ENCODE results near the gene CSN2.

CSN2 gene

DNA sequence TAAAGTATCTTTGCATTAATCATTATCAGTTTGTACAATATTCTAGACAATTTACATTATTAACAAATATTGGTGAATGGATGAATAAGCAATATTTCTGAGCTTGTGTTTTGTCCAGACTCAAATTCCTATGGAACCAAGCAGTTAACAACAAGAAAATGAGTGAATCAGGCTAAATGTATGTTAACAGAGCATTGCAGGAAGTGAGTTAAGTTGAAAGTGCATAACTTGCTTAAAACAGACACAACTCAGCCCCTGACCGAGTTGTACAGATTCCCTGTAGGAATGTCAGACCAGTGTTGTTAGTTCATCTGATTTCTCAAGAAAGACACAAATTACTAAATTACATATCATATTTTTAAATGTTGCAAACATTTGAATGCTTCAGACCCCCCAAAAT lies 58.4 kb downstream of the CSN2 start:
- DNase-seq (ENCODE audit: low read depth in 1 of 2, low spot score in 1 of 2), result no peak
- Histone ChIP-seq H3K27me3 (ENCODE audit: insufficient read depth, poor library complexity, severe bottlenecking) (no peaks in the 10 kb centered on the region), H3K27ac (replicated peaks) (no peak overlapping the region), H3K4me3 (replicated peaks; ENCODE audit: insufficient read depth, low read length) (no peak overlapping the region)
- TF ChIP-seq, protein P1, sequence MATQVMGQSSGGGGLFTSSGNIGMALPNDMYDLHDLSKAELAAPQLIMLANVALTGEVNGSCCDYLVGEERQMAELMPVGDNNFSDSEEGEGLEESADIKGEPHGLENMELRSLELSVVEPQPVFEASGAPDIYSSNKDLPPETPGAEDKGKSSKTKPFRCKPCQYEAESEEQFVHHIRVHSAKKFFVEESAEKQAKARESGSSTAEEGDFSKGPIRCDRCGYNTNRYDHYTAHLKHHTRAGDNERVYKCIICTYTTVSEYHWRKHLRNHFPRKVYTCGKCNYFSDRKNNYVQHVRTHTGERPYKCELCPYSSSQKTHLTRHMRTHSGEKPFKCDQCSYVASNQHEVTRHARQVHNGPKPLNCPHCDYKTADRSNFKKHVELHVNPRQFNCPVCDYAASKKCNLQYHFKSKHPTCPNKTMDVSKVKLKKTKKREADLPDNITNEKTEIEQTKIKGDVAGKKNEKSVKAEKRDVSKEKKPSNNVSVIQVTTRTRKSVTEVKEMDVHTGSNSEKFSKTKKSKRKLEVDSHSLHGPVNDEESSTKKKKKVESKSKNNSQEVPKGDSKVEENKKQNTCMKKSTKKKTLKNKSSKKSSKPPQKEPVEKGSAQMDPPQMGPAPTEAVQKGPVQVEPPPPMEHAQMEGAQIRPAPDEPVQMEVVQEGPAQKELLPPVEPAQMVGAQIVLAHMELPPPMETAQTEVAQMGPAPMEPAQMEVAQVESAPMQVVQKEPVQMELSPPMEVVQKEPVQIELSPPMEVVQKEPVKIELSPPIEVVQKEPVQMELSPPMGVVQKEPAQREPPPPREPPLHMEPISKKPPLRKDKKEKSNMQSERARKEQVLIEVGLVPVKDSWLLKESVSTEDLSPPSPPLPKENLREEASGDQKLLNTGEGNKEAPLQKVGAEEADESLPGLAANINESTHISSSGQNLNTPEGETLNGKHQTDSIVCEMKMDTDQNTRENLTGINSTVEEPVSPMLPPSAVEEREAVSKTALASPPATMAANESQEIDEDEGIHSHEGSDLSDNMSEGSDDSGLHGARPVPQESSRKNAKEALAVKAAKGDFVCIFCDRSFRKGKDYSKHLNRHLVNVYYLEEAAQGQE (IDR thresholded peaks at IDR 0.05; ENCODE audit: insufficient replicate concordance, low read depth), result no peak
- TF ChIP-seq POLR2AphosphoS5 (IDR thresholded peaks at IDR 0.05; ENCODE audit: low read depth) (no peak), GABPA (IDR thresholded peaks at IDR 0.05; ENCODE audit: low read depth) (no peak), SPI1 (IDR thresholded peaks at IDR 0.05; ENCODE audit: borderline replicate concordance, low read depth) (no peak)
- TF ChIP-seq, protein P2, sequence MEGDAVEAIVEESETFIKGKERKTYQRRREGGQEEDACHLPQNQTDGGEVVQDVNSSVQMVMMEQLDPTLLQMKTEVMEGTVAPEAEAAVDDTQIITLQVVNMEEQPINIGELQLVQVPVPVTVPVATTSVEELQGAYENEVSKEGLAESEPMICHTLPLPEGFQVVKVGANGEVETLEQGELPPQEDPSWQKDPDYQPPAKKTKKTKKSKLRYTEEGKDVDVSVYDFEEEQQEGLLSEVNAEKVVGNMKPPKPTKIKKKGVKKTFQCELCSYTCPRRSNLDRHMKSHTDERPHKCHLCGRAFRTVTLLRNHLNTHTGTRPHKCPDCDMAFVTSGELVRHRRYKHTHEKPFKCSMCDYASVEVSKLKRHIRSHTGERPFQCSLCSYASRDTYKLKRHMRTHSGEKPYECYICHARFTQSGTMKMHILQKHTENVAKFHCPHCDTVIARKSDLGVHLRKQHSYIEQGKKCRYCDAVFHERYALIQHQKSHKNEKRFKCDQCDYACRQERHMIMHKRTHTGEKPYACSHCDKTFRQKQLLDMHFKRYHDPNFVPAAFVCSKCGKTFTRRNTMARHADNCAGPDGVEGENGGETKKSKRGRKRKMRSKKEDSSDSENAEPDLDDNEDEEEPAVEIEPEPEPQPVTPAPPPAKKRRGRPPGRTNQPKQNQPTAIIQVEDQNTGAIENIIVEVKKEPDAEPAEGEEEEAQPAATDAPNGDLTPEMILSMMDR (IDR thresholded peaks at IDR 0.05; ENCODE audit: insufficient read depth, low read length), result no peak
